Prostate gland (tissue), 2 donors: Measurements from ENCODE around the gene SH2D6. TPM values are rescaled to one million over a fixed set of nuclear protein-coding genes. Genes with fewer than 3 reads are reported as not detected.

ENCODE experiments used
- DNase-seq: peaks from one replicate; pipeline ENCODE4 v3.0.0-alpha.2; 2019; ENCODE audit warnings: low spot score
- H3K27ac ChIP-seq, 2 donors: fragments of 200-600 bp; sonication (generic); 2 replicates each; pipeline ENCODE4 v1.5.1; 2017 to 2019
- H3K27me3 ChIP-seq: fragments of 200-600 bp; sonication (generic); replicated peaks from 2 replicates; pipeline ENCODE4 v1.5.1; 2019; ENCODE audit not compliant: insufficient read depth
- H3K36me3 ChIP-seq, 2 donors: fragments of 200-600 bp; sonication (generic); 1 replicate in 1 of 2; 2 replicates in 1 of 2; pipeline versions ENCODE4 v1.5.1 to v1.8.1; 2017 to 2019
- H3K4me1 ChIP-seq: fragments of 200-600 bp; sonication (generic); replicated peaks from 2 replicates; pipeline ENCODE4 v1.5.1; 2019
- H3K4me3 ChIP-seq, 2 donors: fragments of 200-600 bp; sonication (generic); 2 replicates each; pipeline ENCODE4 v1.5.1; 2017 to 2019
- H3K9me3 ChIP-seq: fragments of 200-600 bp; sonication (generic); 2 replicates; pipeline ENCODE4 v1.5.1; 2017
- POLR2A ChIP-seq: fragments of 450-650 bp; IDR thresholded peaks from one replicate; pipeline ENCODE4 v1.6.1; 2016; ENCODE audit warnings: antibody characterized with exemption, mild to moderate bottlenecking
- POLR2AphosphoS5 ChIP-seq: sonication (generic); formaldehyde crosslinking; IDR thresholded peaks from one replicate; pipeline ENCODE4 v1.6.1; 2017; ENCODE audit warnings: antibody characterized with exemption
- WGBS: methylation state at CpG from one replicate; pipeline ENCODE4 v1.1.5; 2018; 5-methylcytosine and 5-hydroxymethylcytosine counted together
- intact Hi-C: fragments of 100-400 bp; cut with DNase I; formaldehyde crosslinking; loops from one replicate; pipeline ENCODE4 v1.14.2; 2022
- total RNA-seq, 2 donors: library from RNA; depleted of rRNA; stranded (reverse); fragments of >200 nt; gene quantifications; one replicate each; pipeline ENCODE4 v1.1.0, GENCODE V29; 2016
- TF ChIP-seq, protein P1 (sequence below), 4 experiments: fragments of 200-600 bp in 2 of 4; fragments of 450-650 bp in 2 of 4; sonication (generic) in 2 of 4; IDR thresholded peaks; 1 replicate in 3 of 4; 2 replicates in 1 of 4; pipeline ENCODE4 v1.5.1; 2016 to 2019; ENCODE audit warnings: antibody characterized with exemption in 4 of 4, mild to moderate bottlenecking in 2 of 4, moderate library complexity in 2 of 4

Gene SH2D6
- total RNA-seq, 2 donors from 2014 or later: 0.23 to 1.8 TPM

DNA sequence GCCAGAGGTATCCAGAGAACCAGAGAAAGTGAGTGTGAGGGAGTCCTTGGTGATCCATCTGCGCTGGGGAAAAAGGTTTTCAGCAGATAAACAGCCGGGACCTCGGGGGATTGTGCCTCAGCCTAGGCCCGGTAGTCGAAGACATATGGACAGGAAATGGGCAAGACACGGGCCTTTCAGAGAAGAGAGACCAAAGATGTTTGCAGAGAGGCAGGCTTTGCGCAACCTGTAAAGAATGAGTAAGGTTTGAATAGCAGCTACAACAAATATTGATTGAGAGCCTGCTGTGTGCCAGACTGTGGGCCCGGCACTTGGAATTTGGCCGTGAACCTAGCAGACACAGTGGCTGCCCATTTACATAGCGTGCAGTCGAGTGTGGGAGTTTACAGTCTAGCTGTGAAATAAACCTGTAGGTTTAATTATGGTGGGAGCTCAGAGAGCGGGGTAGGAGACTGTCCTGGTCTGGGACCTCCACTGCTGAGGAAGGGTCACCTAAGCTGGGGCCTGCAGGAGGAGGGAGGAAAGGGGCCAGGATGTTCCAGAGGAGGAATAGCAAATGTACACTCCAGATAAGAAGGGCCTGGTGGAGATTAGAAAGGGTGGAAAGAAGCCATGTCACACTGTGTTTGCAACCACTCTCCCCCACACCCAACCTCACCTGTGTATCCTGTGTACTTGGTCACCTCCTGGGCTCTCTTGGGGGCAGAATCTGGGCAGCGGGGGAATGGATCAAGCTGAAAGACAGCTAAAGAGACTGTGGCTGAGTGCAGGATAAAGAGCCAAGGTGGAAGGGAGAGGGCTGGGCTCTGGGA, 3.0 kb downstream of the SH2D6 start:
- no peaks in the 10 kb centered on the region for H3K36me3 ChIP-seq
- peaks cover 25% of the 10 kb centered on the region for H3K4me1 ChIP-seq
- intact Hi-C loops: loop anchor here (2.0 kb wide), 1 partner anchor 131 kb away; no protein-coding TSS in a partner anchor
- WGBS: 42% methylated on average over 13 of the region's 13 CpGs
- DNase-seq: peak; percentile 87
- TF ChIP-seq POLR2A: no peak
- peak; percentile 75 for TF ChIP-seq POLR2AphosphoS5
- H3K9me3 ChIP-seq: no peaks in the 10 kb centered on the region
- H3K4me3 ChIP-seq: no peak overlapping the region
- H3K27me3 ChIP-seq: no peaks in the 10 kb centered on the region
- H3K27ac ChIP-seq: peak overlapping the region; percentile 90

DNA sequence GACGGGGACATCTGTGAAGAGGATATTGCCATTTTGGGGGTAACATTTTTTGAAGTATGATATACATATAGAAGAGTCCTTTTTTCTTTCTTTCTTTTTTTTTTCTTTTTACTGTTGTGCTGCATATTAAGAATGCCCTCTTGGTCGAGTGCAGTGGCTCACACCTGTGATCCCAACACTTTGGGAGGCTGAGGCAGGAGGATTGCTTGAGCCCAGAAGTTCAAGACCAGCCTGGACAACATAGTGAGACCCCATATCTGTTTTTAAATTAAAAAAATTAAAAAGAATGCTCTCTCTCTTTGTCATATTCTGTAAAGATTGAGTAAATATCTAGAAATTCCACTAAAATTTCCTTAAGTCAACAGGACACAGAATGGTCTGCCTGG, 3.6 kb downstream of the SH2D6 start:
- H3K9me3 ChIP-seq: no peaks in the 10 kb centered on the region
- 86% methylated on average over 2 of the region's 2 CpGs for WGBS
- H3K27ac ChIP-seq: peak overlapping the region; percentile 90
- no peak overlapping the region for H3K4me3 ChIP-seq
- intact Hi-C loops: no loop called here
- peaks cover 25% of the 10 kb centered on the region for H3K4me1 ChIP-seq
- no peaks in the 10 kb centered on the region for H3K27me3 ChIP-seq
- no peak for TF ChIP-seq POLR2A
- TF ChIP-seq, protein P1, sequence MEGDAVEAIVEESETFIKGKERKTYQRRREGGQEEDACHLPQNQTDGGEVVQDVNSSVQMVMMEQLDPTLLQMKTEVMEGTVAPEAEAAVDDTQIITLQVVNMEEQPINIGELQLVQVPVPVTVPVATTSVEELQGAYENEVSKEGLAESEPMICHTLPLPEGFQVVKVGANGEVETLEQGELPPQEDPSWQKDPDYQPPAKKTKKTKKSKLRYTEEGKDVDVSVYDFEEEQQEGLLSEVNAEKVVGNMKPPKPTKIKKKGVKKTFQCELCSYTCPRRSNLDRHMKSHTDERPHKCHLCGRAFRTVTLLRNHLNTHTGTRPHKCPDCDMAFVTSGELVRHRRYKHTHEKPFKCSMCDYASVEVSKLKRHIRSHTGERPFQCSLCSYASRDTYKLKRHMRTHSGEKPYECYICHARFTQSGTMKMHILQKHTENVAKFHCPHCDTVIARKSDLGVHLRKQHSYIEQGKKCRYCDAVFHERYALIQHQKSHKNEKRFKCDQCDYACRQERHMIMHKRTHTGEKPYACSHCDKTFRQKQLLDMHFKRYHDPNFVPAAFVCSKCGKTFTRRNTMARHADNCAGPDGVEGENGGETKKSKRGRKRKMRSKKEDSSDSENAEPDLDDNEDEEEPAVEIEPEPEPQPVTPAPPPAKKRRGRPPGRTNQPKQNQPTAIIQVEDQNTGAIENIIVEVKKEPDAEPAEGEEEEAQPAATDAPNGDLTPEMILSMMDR (IDR thresholded peaks at IDR 0.05): no peak
- no peak for TF ChIP-seq POLR2AphosphoS5
- no peak for DNase-seq
- H3K36me3 ChIP-seq: no peaks in the 10 kb centered on the region

DNA sequence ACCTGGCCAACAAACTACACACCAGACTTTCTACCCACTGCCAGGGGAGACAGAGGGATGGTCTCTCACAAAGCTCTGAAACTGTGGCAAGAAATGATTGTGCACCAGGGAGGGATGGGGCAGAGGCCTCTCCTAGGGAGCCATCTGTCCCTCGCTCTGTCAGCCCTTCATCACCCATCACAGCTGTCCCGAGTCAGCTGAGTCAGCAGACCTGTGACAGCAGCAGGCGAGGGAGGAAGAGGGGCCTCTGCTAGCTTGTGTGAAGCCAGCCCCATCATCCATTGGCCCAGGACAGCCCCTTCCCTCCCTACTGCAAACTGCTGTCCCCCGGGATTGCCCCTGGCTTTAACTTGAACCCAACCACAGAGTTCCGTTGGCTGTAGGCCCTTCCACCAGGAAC, 5.0 kb downstream of the SH2D6 start:
- intact Hi-C loops: no loop called here

DNA sequence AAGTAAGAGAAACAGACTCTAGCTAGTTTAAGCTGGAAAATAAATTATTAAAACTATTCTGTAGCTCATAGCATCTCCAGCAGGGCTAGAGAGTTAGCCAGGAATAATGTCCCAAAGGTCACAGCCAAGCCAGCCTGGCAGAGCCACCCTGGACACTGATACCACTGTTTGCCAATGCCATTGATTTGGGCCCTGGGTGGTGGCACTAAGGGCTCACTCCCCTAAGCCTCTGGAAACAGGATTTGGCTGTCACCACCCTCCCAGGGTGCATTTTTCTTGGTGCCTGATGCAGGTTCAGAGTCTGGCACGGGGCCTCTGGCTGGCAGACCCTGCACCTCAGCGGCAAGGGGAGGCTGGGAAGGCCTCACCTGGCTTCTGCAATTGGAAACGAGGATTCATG, 7.1 kb downstream of the SH2D6 start:
- Histone ChIP-seq H3K27me3 (no peaks in the 10 kb centered on the region), H3K9me3 (no peaks in the 10 kb centered on the region), H3K27ac (no peak overlapping the region), H3K36me3 (no peaks in the 10 kb centered on the region), H3K4me3 (no peak overlapping the region), H3K4me1 (peaks cover 10% of the 10 kb centered on the region)
- TF ChIP-seq, protein P1 (IDR thresholded peaks at IDR 0.05): no peak
- TF ChIP-seq POLR2AphosphoS5 (no peak), POLR2A (no peak)
- DNase-seq: no peak
- intact Hi-C loops: no loop called here
- 72% methylated on average over 3 of the region's 3 CpGs for WGBS

More for the DNA sequence above, 5.0 kb downstream of the SH2D6 start:
- H3K4me3 ChIP-seq: no peak overlapping the region
- no peaks in the 10 kb centered on the region for H3K27me3 ChIP-seq
- TF ChIP-seq POLR2A (no peak), POLR2AphosphoS5 (no peak)
- TF ChIP-seq, protein P1 (IDR thresholded peaks at IDR 0.05): no peak
- no peaks in the 10 kb centered on the region for H3K9me3 ChIP-seq
- no peak overlapping the region for H3K27ac ChIP-seq
- WGBS: 79% methylated on average over 5 of the region's 5 CpGs
- no peaks in the 10 kb centered on the region for H3K36me3 ChIP-seq
- DNase-seq: no peak
- peaks cover 20% of the 10 kb centered on the region for H3K4me1 ChIP-seq

DNA sequence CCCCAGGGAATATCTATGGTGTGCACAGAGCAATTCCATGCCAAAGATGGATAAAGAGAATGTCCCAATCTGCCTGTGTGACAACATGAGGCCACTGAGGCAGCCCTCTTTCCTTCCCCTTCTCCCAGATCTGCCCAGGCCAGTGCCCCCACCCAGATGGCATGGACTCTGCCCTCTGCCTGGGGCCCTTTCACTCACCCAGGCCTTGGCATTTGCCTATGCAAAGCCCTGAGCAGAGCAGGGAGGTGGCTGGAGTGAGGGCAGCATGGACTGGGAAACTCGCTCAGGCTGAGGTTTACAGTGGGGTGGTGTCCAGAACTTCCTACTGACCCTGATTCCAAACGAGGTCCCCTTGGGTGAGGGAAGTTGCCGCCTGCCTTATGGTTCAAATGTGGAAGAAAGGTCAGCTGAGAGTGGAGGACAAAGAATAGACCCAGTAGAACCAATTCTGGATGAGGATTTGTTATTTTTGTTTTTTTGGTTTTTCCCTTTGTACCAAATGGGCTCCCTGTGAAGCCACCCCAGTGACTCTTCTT, 8.9 kb downstream of the SH2D6 start:
- 79% methylated on average over 3 of the region's 3 CpGs for WGBS
- H3K27ac ChIP-seq: no peak overlapping the region
- no peak overlapping the region for H3K4me3 ChIP-seq
- no peak for DNase-seq
- no peaks in the 10 kb centered on the region for H3K36me3 ChIP-seq
- no peaks in the 10 kb centered on the region for H3K9me3 ChIP-seq
- intact Hi-C loops: no loop called here
- H3K27me3 ChIP-seq: no peaks in the 10 kb centered on the region
- no peaks in the 10 kb centered on the region for H3K4me1 ChIP-seq
- TF ChIP-seq POLR2A: no peak
